GM12878 (cell line): ENCODE results near the gene CHST2.

Experiments used
- IRF5 ChIP-seq: fragments of 450-650 bp; IDR thresholded peaks from 2 replicates; pipeline ENCODE4 v1.6.1; 2017; ENCODE audit warnings: borderline replicate concordance
- POLR2A ChIP-seq: IDR thresholded peaks from 2 replicates; pipeline ENCODE4 v1.6.1; 2011; ENCODE audit warnings: low read depth, mild to moderate bottlenecking, low read length
- POLR2AphosphoS5 ChIP-seq: IDR thresholded peaks from 2 replicates; pipeline ENCODE4 v1.6.1; 2011; ENCODE audit warnings: mild to moderate bottlenecking, low read length, inconsistent platforms
- REST ChIP-seq: IDR thresholded peaks from 2 replicates; pipeline ENCODE4 v1.6.1; 2012; ENCODE audit warnings: mild to moderate bottlenecking, low read depth, low read length
- RFX5 ChIP-seq: IDR thresholded peaks from 2 replicates; pipeline ENCODE4 v1.6.1; 2011; ENCODE audit warnings: low read depth, low read length, improper control_type of control experiment
- TBL1XR1 ChIP-seq: IDR thresholded peaks from 2 replicates; pipeline ENCODE4 v1.6.1; 2012; ENCODE audit warnings: low read depth, low read length, improper control_type of control experiment
- TF ChIP-seq, protein P1 (sequence below), 3 experiments: IDR thresholded peaks in 2 of 3; conservative IDR thresholded peaks in 1 of 3; 2 replicates each; pipeline ENCODE4 v1.5.1; 2011; ENCODE audit warnings: low read depth in 3 of 3, low read length in 3 of 3, mild to moderate bottlenecking in 3 of 3, control low read depth in 2 of 3, moderate library complexity in 2 of 3, inconsistent platforms in 1 of 3, mixed read lengths in 1 of 3; ENCODE audit not compliant: control insufficient read depth in 2 of 3, insufficient read depth in 1 of 3; ENCODE audit errors: extremely low read depth in 1 of 3

DNA sequence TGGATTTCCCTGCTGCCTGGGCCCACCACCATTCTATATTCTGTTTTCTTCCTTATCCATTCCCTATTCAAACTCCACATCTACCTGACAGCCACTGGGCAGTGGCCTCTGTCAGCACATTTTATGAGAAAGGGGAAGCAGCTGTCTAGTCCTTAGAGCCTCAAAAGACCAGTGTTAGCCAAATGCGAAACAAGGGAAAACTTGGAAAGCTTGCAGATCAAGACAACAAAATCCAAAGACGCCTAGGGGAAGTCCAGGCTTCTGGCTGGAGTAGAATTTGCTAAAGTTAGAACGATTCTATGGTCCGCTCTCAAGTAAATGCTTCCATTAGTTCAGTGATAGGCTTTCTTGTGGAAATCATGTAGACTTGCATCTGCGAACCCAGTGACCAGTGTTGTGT lies 39.4 kb upstream of the CHST2 start:
- TF ChIP-seq TBL1XR1 (no peak), IRF5 (no peak), POLR2AphosphoS5 (no peak), RFX5 (no peak), POLR2A (no peak), REST (no peak)
- TF ChIP-seq, protein P1, sequence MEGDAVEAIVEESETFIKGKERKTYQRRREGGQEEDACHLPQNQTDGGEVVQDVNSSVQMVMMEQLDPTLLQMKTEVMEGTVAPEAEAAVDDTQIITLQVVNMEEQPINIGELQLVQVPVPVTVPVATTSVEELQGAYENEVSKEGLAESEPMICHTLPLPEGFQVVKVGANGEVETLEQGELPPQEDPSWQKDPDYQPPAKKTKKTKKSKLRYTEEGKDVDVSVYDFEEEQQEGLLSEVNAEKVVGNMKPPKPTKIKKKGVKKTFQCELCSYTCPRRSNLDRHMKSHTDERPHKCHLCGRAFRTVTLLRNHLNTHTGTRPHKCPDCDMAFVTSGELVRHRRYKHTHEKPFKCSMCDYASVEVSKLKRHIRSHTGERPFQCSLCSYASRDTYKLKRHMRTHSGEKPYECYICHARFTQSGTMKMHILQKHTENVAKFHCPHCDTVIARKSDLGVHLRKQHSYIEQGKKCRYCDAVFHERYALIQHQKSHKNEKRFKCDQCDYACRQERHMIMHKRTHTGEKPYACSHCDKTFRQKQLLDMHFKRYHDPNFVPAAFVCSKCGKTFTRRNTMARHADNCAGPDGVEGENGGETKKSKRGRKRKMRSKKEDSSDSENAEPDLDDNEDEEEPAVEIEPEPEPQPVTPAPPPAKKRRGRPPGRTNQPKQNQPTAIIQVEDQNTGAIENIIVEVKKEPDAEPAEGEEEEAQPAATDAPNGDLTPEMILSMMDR (IDR thresholded peaks at IDR 0.05 in 2 of 3, conservative IDR thresholded peaks at IDR 0.05 in 1 of 3; ENCODE audit: control insufficient read depth in 2 of 3, extremely low read depth in 1 of 3, insufficient read depth in 1 of 3, low read depth in 3 of 3, low read length in 3 of 3): no peak
